ENCODE data around the gene CTSZ. TPM values are rescaled to one million over a fixed set of nuclear protein-coding genes. Genes with fewer than 3 reads are reported as not detected.

The CTSZ gene
- total and polyA plus RNA-seq, 10 of the 15 experiments (the other 5 are each of a cell fraction or from before 2014, with no cell fraction given): 6.0 to 301 (median 154) TPM

- no peak for ATAC-seq
- no peak overlapping the region for H3K9ac ChIP-seq (ENCODE audit: control insufficient read depth, insufficient read depth, low read length)
- POLR2A ChIA-PET: no interaction called here
- no peak for FAIRE-seq
- no peak overlapping the region for H3K27ac ChIP-seq (ENCODE audit: control insufficient read depth, insufficient read depth)
- H3K4me2 ChIP-seq (ENCODE audit: control insufficient read depth, insufficient read depth): no peak overlapping the region
- in situ Hi-C loops (cut with MboI) (no loop called here), intact Hi-C loops (cut with micrococcal nuclease; ENCODE audit: unreplicated experiment) (no loop called here)
- no peaks in the 10 kb centered on the region for H3K79me2 ChIP-seq (ENCODE audit: control insufficient read depth, insufficient read depth, low read length)
- no peak for DNase-seq (ENCODE audit: low read depth, low spot score)
- SMC1A ChIA-PET (ENCODE audit: uncharacterized antibody, unreplicated experiment): no interaction called here
- H3K9me3 ChIP-seq (replicated peaks; ENCODE audit: control insufficient read depth, insufficient read depth, low read length): no peaks in the 10 kb centered on the region
- RAD21 ChIA-PET (ENCODE audit: unreplicated experiment): no interaction called here
- WGBS (ENCODE audit: insufficient coverage, insufficient replicate concordance, low lambda C conversion rate, missing lambda C conversion rate): 69% methylated on average over 13 of the region's 13 CpGs
- no peaks in the 10 kb centered on the region for H4K20me1 ChIP-seq (ENCODE audit: control insufficient read depth, insufficient read depth)
- H3K27me3 ChIP-seq (replicated peaks in 1 of 2; ENCODE audit: control insufficient read depth in 2 of 2, insufficient read depth in 2 of 2, low read length in 1 of 2): no peaks in the 10 kb centered on the region
- no peak overlapping the region for H2AFZ ChIP-seq (ENCODE audit: control insufficient read depth, low read depth, low read length)
- H3K4me3 ChIP-seq: no peak overlapping the region
- no TSS peak for BruUV-seq (replicated peaks)
- TF ChIP-seq EP300 (IDR thresholded peaks at IDR 0.05; ENCODE audit: borderline replicate concordance in 1 of 2, control insufficient read depth in 1 of 2, low read depth in 2 of 2, low read length in 2 of 2): no peak
- TF ChIP-seq TCF12 (IDR thresholded peaks at IDR 0.05; ENCODE audit: low read depth, low read length): no peak
- TF ChIP-seq STAT1 (conservative IDR thresholded peaks at IDR 0.05): no peak
- TF ChIP-seq SMAD1 (IDR thresholded peaks at IDR 0.05; ENCODE audit: low read depth, partially characterized antibody): no peak
- CTCF ChIA-PET: no interaction called here
- peaks cover 0 to 1% of the 10 kb centered on the region in 2 experiments; a peak in 1 of 4 replicates for H3K36me3 ChIP-seq (ENCODE audit: control insufficient read depth in 2 of 2, insufficient read depth in 2 of 2, low read length in 1 of 2)
- H3K4me1 ChIP-seq (ENCODE audit: control insufficient read depth, insufficient read depth, low read length): peaks cover 12% of the 10 kb centered on the region
These were observed 7.0 kb upstream of the CTSZ start for GRCh38 chr20:59013959-59014608.

GRCh38 chr20:59013031-59013951, 6.2 kb upstream of the CTSZ start:
- intact Hi-C loops (cut with micrococcal nuclease; ENCODE audit: unreplicated experiment) (no loop called here), in situ Hi-C loops (cut with MboI) (no loop called here)
- no peaks in the 10 kb centered on the region for H3K79me2 ChIP-seq (ENCODE audit: control insufficient read depth, insufficient read depth, low read length)
- no peak for ATAC-seq
- 81% methylated on average over 17 of the region's 17 CpGs for WGBS (ENCODE audit: insufficient coverage, insufficient replicate concordance, low lambda C conversion rate, missing lambda C conversion rate)
- no peaks in the 10 kb centered on the region for H4K20me1 ChIP-seq (ENCODE audit: control insufficient read depth, insufficient read depth)
- H2AFZ ChIP-seq (ENCODE audit: control insufficient read depth, low read depth, low read length): no peak overlapping the region
- ChIA-PET SMC1A (ENCODE audit: uncharacterized antibody, unreplicated experiment) (no interaction called here), RAD21 (ENCODE audit: unreplicated experiment) (no interaction called here), CTCF (no interaction called here), POLR2A (no interaction called here)
- H3K27ac ChIP-seq (ENCODE audit: control insufficient read depth, insufficient read depth): no peak overlapping the region
- no peaks in the 10 kb centered on the region for H3K9me3 ChIP-seq (replicated peaks; ENCODE audit: control insufficient read depth, insufficient read depth, low read length)
- no peak overlapping the region for H3K4me3 ChIP-seq
- no peak overlapping the region for H3K9ac ChIP-seq (ENCODE audit: control insufficient read depth, insufficient read depth, low read length)
- DNase-seq (ENCODE audit: low read depth, low spot score): no peak
- H3K36me3 ChIP-seq (ENCODE audit: control insufficient read depth in 2 of 2, insufficient read depth in 2 of 2, low read length in 1 of 2): peaks cover 0 to 1% of the 10 kb centered on the region in 2 experiments; a peak in 1 of 4 replicates
- no peak overlapping the region for H3K4me2 ChIP-seq (ENCODE audit: control insufficient read depth, insufficient read depth)
- no peak for FAIRE-seq
- no peaks in the 10 kb centered on the region for H3K27me3 ChIP-seq (replicated peaks in 1 of 2; ENCODE audit: control insufficient read depth in 2 of 2, insufficient read depth in 2 of 2, low read length in 1 of 2)
- H3K4me1 ChIP-seq (ENCODE audit: control insufficient read depth, insufficient read depth, low read length): peaks cover 20% of the 10 kb centered on the region
- no TSS peak for BruUV-seq (replicated peaks)
- TF ChIP-seq ZBTB11 (CRISPR knock-in tag; IDR thresholded peaks at IDR 0.05) (no peak), ZNF384 (IDR thresholded peaks at IDR 0.05; ENCODE audit: borderline replicate concordance, low read depth, low read length) (no peak), NFYB (IDR thresholded peaks at IDR 0.05; ENCODE audit: insufficient read depth, low read depth, low read length) (no peak), RBBP5 (conservative IDR thresholded peaks at IDR 0.05) (no peak), SMAD1 (IDR thresholded peaks at IDR 0.05; ENCODE audit: low read depth, partially characterized antibody) (no peak), KLF5 (IDR thresholded peaks at IDR 0.05; ENCODE audit: partially characterized antibody) (no peak), NFIC (IDR thresholded peaks at IDR 0.05; ENCODE audit: low read depth, low read length) (no peak), PML (IDR thresholded peaks at IDR 0.05; ENCODE audit: low read length) (no peak), IKZF1 (conservative IDR thresholded peaks at IDR 0.05) (no peak)

All from GM12878 (cell line).